Stimulated activated CD4-positive, alpha-beta T cell treated with anti-CD3 and anti-CD28 coated beads, Interleukin-2, amount 100 ng/mL, for 4 hours (primary cell): ENCODE data around the gene CHD1.

Experiments used
- DNase-seq: peaks from one replicate; pipeline ENCODE4 v3.0.0-alpha.2; 2020; ENCODE audit warnings: low read depth

CHD1 gene

GRCh38 chr5:98936948-98937715 is 8.3 kb upstream of the CHD1 start:
- no peak for DNase-seq

GRCh38 chr5:98935206-98935605 is 6.4 kb upstream of the CHD1 start:
- DNase-seq = no peak

GRCh38 chr5:98934546-98934945 is 5.7 kb upstream of the CHD1 start:
- no peak for DNase-seq

GRCh38 chr5:98933445-98934072 is 4.8 kb upstream of the CHD1 start:
- peak; percentile 12 for DNase-seq

- no peak for DNase-seq
Observed at GRCh38 chr5:98930972-98931762, 2.4 kb upstream of the CHD1 start.

- DNase-seq = peak; percentile 89
Observed at GRCh38 chr5:98929710-98930298, 997 bp upstream of the CHD1 start.

- DNase-seq = peak; percentile 11
Observed at GRCh38 chr5:98927989-98928872, 576 bp downstream of the CHD1 start.

- DNase-seq = peak; percentile 54
Observed at GRCh38 chr5:98927242-98927988, 1.4 kb downstream of the CHD1 start.

GRCh38 chr5:98923966-98924365 is 4.8 kb downstream of the CHD1 start:
- DNase-seq = no peak

- no peak for DNase-seq
Observed at GRCh38 chr5:98921947-98922505, 6.8 kb downstream of the CHD1 start.

GRCh38 chr5:98917433-98917832 is 11.4 kb downstream of the CHD1 start:
- DNase-seq = no peak

- no peak for DNase-seq
Observed at GRCh38 chr5:98916540-98916939, 12.3 kb downstream of the CHD1 start.

- DNase-seq = no peak
Observed at GRCh38 chr5:98913911-98914310, 14.9 kb downstream of the CHD1 start.

- DNase-seq = no peak
Observed at GRCh38 chr5:98911280-98912040, 17.3 kb downstream of the CHD1 start.

GRCh38 chr5:98909363-98909762 is 19.4 kb downstream of the CHD1 start:
- no peak for DNase-seq

- no peak for DNase-seq
Observed at GRCh38 chr5:98907951-98908350, 20.9 kb downstream of the CHD1 start.

- no peak for DNase-seq
Observed at GRCh38 chr5:98906756-98907355, 22.0 kb downstream of the CHD1 start.

GRCh38 chr5:98905857-98906688 is 22.7 kb downstream of the CHD1 start:
- DNase-seq = no peak
